ENCODE results near the gene WAPL. TPM values are rescaled to one million over a fixed set of nuclear protein-coding genes. Genes with fewer than 3 reads are reported as not detected.
"Not testable (repeated sequence)": the region's sequence is repeated elsewhere in the genome, so short reads cannot be mapped to it uniquely, and the experiment has no call there.

Gene WAPL, protein sequence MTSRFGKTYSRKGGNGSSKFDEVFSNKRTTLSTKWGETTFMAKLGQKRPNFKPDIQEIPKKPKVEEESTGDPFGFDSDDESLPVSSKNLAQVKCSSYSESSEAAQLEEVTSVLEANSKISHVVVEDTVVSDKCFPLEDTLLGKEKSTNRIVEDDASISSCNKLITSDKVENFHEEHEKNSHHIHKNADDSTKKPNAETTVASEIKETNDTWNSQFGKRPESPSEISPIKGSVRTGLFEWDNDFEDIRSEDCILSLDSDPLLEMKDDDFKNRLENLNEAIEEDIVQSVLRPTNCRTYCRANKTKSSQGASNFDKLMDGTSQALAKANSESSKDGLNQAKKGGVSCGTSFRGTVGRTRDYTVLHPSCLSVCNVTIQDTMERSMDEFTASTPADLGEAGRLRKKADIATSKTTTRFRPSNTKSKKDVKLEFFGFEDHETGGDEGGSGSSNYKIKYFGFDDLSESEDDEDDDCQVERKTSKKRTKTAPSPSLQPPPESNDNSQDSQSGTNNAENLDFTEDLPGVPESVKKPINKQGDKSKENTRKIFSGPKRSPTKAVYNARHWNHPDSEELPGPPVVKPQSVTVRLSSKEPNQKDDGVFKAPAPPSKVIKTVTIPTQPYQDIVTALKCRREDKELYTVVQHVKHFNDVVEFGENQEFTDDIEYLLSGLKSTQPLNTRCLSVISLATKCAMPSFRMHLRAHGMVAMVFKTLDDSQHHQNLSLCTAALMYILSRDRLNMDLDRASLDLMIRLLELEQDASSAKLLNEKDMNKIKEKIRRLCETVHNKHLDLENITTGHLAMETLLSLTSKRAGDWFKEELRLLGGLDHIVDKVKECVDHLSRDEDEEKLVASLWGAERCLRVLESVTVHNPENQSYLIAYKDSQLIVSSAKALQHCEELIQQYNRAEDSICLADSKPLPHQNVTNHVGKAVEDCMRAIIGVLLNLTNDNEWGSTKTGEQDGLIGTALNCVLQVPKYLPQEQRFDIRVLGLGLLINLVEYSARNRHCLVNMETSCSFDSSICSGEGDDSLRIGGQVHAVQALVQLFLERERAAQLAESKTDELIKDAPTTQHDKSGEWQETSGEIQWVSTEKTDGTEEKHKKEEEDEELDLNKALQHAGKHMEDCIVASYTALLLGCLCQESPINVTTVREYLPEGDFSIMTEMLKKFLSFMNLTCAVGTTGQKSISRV (N-terminal part only)
- 31.2 TPM for total RNA-seq
- polyA plus RNA-seq (ENCODE audit: insufficient read depth in 1 of 8, insufficient read length in 8 of 8, low replicate concordance in 1 of 8), result 10 to 100 TPM; 24.1 to 32.0 (median 25.1) TPM
- long read RNA-seq, donor 1, result 0 reads
- long read RNA-seq, donor 2, result 0 reads
- long read RNA-seq, donor 3, full-length matches to known transcripts, result 2 of 2 reads
- long read RNA-seq, donor 3, partial matches to known transcripts, result 0 of 2 reads
- long read RNA-seq, donor 3, other reads (novel, unspliced or antisense), result 0 of 2 reads
- long read RNA-seq, donor 4, result 0 reads
- long read RNA-seq, donor 5, full-length matches to known transcripts, result 2 of 2 reads
- long read RNA-seq, donor 5, partial matches to known transcripts, result 0 of 2 reads
- long read RNA-seq, donor 5, other reads (novel, unspliced or antisense), result 0 of 2 reads
- long read RNA-seq, donor 6, full-length matches to known transcripts, result 2 of 2 reads
- long read RNA-seq, donor 6, partial matches to known transcripts, result 0 of 2 reads
- long read RNA-seq, donor 6, other reads (novel, unspliced or antisense), result 0 of 2 reads
- long read RNA-seq, donor 7, result 0 reads
- long read RNA-seq, donor 8, result 0 reads
- long read RNA-seq, donor 9, result 0 reads
- long read RNA-seq, donor 10, partial matches to known transcripts, result 0 of 1 reads
- long read RNA-seq, donor 10, other reads (novel, unspliced or antisense), result 0 of 1 reads
- long read RNA-seq, donor 11, full-length matches to known transcripts, result 1 of 1 reads
- long read RNA-seq, donor 11, partial matches to known transcripts, result 0 of 1 reads
- long read RNA-seq, donor 11, other reads (novel, unspliced or antisense), result 0 of 1 reads

DNA sequence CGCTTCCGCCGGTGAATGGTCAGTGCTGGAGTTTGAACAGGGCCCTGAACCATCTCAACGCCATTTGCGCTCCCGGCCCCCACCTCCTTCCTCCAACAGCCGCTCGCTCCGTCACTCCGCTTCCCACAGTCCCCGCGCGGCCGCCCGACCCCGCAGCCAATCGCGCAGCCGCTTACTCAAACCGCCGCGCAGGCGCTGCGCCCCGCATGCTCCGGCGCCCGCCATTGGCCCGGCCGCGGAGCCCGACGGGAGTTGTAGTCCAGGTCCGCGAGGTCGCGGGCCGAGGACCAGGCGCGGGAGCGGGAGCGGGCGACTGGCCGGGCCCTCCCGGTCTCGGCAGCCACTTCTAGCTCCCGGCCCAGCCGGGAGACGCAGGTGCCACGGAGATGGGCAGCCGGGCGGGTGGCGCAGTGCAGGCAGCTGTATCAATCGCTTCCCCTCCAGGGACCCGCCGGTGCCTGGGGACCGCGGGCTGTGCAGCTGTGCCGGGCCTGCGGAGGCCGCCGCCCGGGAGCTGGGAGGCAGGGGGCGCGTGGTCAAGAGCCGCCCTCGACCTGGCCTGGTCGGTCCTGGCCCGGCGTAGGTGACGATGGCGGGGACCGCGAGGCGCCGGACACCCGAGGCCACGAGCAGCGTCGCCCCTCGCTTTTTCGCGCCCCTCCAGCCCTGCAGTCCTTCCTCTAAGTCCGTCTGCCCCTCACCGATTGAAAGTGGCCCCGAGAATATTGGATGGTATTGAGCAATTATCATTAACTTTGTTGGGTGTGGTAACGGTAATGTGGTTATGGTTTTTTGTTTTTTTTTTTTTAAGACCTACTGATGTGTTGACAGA lies at the start of gene WAPL:
TSS of gene WAPL (minus strand) at position 115 of the 832 bp plus-strand sequence. CDS start 3,723 bp downstream, outside the sequence.
- peak; percentile 99 for DNase-seq
- Histone ChIP-seq H3K4me1 (ENCODE audit: control insufficient read depth, insufficient read depth, low read length) (peaks cover 10% of the 10 kb centered on the region), H3K4me3 (ENCODE audit: low read length) (peak within 1 kb of the TSS; percentile 84), H3K27ac (ENCODE audit: low read length) (peak within 1 kb of the TSS; percentile 95), H3K9me3 (replicated peaks; ENCODE audit: control insufficient read depth, low read depth, low read length) (no peaks in the 10 kb centered on the region), H3K36me3 (ENCODE audit: control insufficient read depth, insufficient read depth, low read length) (peaks cover 3% of the 10 kb centered on the region), H3K27me3 (ENCODE audit: control insufficient read depth, insufficient read depth, low read length) (no peaks in the 10 kb centered on the region)
- WGBS (ENCODE audit: insufficient coverage), result under 1% methylated on average over 72 of the region's 87 CpGs

DNA sequence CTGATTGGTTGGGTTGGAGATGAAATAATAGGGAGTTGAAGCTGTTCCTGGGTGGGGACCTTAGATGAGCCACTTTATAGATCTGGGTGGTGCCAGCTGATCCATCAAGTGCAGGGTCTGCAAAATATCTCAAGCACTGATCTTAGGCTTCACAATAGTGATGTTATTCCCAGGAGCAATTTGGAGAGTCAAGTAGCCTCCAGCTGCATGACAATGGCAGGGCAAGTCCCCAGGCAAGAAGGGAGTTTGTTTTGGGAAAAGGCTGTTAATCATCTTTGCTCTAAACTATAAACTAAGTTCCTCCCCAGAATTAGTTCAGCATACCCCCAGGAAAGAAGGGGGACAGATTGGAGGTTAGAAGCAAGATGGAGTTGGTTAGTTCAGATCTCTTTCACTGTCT lies 47.7 kb upstream of the WAPL start:
- Histone ChIP-seq H3K4me3 (ENCODE audit: low read length) (no peak overlapping the region), H3K27me3 (ENCODE audit: control insufficient read depth, insufficient read depth, low read length) (no peaks in the 10 kb centered on the region), H3K4me1 (ENCODE audit: control insufficient read depth, insufficient read depth, low read length) (no peaks in the 10 kb centered on the region), H3K36me3 (ENCODE audit: control insufficient read depth, insufficient read depth, low read length) (no peaks in the 10 kb centered on the region), H3K27ac (ENCODE audit: low read length) (no peak overlapping the region), H3K9me3 (replicated peaks; ENCODE audit: control insufficient read depth, low read depth, low read length) (no peaks in the 10 kb centered on the region)
- DNase-seq, result no peak

DNA sequence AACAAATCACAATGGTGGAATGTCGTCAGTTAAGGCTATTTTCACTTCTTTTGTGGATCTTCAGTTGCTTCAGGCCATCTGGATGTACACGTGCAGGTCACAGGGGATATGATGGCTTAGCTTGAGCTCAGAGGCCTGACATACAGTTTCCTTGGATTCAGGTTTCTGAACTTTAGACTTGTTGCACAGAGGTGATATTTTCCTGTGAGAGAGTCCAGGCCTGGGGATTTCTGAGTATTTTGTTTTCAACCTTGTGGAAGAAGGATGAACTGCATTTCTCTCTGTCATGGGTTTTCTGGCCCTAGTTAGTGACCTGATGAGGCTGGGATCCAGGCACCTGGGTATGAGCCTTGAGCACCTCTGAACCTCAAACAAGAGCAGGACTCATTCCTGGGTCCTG lies 44.9 kb upstream of the WAPL start:
- H3K9me3 ChIP-seq (replicated peaks; ENCODE audit: control insufficient read depth, low read depth, low read length); DNase-seq; H3K4me1 ChIP-seq (ENCODE audit: control insufficient read depth, insufficient read depth, low read length); H3K4me3 ChIP-seq (ENCODE audit: low read length); H3K36me3 ChIP-seq (ENCODE audit: control insufficient read depth, insufficient read depth, low read length); H3K27me3 ChIP-seq (ENCODE audit: control insufficient read depth, insufficient read depth, low read length); H3K27ac ChIP-seq (ENCODE audit: low read length): not testable (repeated sequence)
- 56% methylated on average over 2 of the region's 2 CpGs for WGBS (ENCODE audit: insufficient coverage)

DNA sequence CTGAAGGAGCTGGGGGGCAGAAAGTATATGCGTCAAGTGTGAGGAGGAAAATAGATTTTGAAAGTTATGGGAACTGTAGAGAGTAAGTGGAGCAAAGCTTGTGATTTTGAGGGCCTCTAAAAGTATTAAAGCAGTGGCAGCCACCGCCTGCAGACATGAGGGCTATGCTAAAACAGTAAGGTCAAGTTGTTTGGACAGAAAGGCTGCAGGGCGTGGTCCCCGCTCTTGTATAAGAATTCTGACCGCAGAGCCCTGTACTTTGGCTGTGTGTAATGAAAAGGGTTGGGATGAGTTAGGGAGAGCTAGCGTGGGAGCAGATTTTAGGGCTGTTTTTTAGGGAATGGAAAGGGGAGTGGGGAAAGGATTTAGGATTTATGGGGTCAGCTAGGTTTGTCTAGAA lies 41.7 kb upstream of the WAPL start:
- not testable (repeated sequence) for H3K9me3 ChIP-seq (replicated peaks; ENCODE audit: control insufficient read depth, low read depth, low read length); H3K4me3 ChIP-seq (ENCODE audit: low read length); H3K36me3 ChIP-seq (ENCODE audit: control insufficient read depth, insufficient read depth, low read length); H3K4me1 ChIP-seq (ENCODE audit: control insufficient read depth, insufficient read depth, low read length); H3K27ac ChIP-seq (ENCODE audit: low read length); DNase-seq; H3K27me3 ChIP-seq (ENCODE audit: control insufficient read depth, insufficient read depth, low read length)
- 90% methylated on average over 6 of the region's 6 CpGs for WGBS (ENCODE audit: insufficient coverage)

DNA sequence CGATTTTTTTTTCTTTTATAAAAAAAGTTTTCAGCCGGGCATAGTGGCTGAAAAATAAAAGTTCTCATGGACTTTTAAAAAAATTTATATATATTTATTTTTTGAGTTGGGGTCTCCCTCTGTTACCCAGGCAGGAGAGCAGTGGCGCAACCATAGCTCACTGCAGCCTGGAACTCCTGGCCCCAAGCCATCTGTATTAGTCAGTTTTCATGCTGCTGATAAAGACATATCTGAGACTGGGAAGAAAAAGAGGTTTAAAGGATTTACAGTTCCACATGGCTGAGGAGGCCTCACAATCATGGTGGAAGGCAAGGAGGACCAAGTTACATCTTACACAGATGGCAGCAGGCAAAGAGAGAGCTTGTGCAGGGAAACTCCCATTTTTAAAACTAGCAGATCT lies 37.1 kb upstream of the WAPL start:
- H3K36me3 ChIP-seq (ENCODE audit: control insufficient read depth, insufficient read depth, low read length); DNase-seq; H3K4me3 ChIP-seq (ENCODE audit: low read length); H3K27ac ChIP-seq (ENCODE audit: low read length); H3K9me3 ChIP-seq (replicated peaks; ENCODE audit: control insufficient read depth, low read depth, low read length); H3K4me1 ChIP-seq (ENCODE audit: control insufficient read depth, insufficient read depth, low read length); H3K27me3 ChIP-seq (ENCODE audit: control insufficient read depth, insufficient read depth, low read length): not testable (repeated sequence)
- no CpG with 5 or more reads among the region's 3 CpGs for WGBS (ENCODE audit: insufficient coverage)

DNA sequence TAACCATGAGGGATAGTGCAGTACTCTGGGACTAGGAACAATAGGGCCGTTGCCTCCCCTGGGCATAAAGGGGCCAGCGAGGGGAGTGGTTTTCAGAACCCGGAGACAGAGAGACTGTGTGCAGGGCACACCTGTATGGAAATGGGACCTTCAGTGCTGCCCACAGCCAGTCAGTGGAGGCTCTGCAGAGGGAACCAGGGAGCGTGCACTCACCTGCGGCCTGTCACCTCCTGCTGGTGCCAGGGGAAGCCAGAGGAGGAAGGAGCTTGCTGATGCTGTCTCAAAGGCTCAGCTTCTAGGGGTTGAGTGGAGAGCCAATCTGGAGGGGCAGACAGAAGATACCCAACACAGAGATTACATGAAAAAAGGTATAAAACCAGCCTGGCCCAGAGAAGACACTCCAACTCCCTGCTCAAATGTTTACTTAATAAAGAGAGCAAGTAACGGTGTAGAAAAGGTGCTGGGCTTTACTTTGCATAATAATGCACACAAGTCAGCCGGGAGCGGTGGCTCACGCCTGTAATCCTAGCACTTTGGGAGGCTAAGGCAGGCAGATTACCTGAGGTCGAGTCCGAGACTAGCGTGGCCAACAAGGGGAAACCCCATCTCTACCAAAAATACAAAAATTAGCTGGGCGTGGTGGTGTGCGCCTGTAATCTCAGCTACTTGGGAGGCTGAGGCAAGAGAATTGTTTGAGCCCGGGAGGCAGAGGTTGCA lies 35.5 kb upstream of the WAPL start:
- Histone ChIP-seq H3K27ac (ENCODE audit: low read length) (no peak overlapping the region), H3K36me3 (ENCODE audit: control insufficient read depth, insufficient read depth, low read length) (no peaks in the 10 kb centered on the region), H3K4me3 (ENCODE audit: low read length) (no peak overlapping the region), H3K4me1 (ENCODE audit: control insufficient read depth, insufficient read depth, low read length) (no peaks in the 10 kb centered on the region), H3K27me3 (ENCODE audit: control insufficient read depth, insufficient read depth, low read length) (peaks cover 2% of the 10 kb centered on the region), H3K9me3 (replicated peaks; ENCODE audit: control insufficient read depth, low read depth, low read length) (no peaks in the 10 kb centered on the region)
- WGBS (ENCODE audit: insufficient coverage), result 87% methylated on average over 10 of the region's 15 CpGs
- DNase-seq, result no peak

DNA sequence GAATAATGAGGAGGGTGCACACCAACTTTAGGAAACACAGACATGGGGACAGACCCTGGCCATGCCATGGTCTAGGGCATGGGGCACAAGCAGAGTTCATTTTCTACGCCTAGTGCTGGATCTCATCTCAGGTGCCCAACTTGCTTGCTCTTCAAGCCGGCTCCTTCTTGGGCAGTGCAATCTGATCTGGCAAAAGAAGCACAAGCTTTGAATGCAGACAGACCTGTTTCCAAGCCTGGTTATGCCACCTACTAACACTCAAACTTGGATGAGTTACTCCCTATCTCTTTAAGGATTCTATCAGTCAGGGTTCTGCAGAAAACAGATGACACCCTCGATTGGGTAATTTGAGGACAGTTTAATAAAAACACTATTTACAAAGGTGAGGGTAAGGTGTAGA lies 34.9 kb upstream of the WAPL start:
- peaks cover 2% of the 10 kb centered on the region for H3K27me3 ChIP-seq (ENCODE audit: control insufficient read depth, insufficient read depth, low read length)
- no peaks in the 10 kb centered on the region for H3K4me1 ChIP-seq (ENCODE audit: control insufficient read depth, insufficient read depth, low read length)
- no peaks in the 10 kb centered on the region for H3K9me3 ChIP-seq (replicated peaks; ENCODE audit: control insufficient read depth, low read depth, low read length)
- 92% methylated on average over 2 of the region's 3 CpGs for WGBS (ENCODE audit: insufficient coverage)
- H3K4me3 ChIP-seq (ENCODE audit: low read length), result no peak overlapping the region
- no peak for DNase-seq
- no peak overlapping the region for H3K27ac ChIP-seq (ENCODE audit: low read length)
- H3K36me3 ChIP-seq (ENCODE audit: control insufficient read depth, insufficient read depth, low read length), result no peaks in the 10 kb centered on the region

DNA sequence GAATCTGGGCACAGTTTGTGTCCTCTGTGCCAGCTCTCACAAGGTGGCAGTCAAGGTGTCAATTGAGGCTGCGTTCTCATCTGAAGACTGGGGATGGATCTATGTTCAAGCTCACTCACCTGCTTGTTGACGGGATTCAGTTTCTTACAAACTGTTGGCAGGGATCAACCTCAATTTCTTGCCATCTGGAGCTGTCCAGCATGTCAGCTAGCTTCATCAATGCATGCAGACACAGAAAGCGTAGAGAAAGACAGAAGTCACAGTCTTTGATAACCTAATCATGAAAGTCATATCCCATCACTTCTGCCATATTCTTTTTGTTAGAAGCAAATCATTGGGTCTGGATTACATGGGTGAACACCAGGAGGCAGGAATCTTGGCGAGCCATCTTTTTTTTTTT lies 32.0 kb upstream of the WAPL start:
- no peaks in the 10 kb centered on the region for H3K4me1 ChIP-seq (ENCODE audit: control insufficient read depth, insufficient read depth, low read length)
- no peak overlapping the region for H3K27ac ChIP-seq (ENCODE audit: low read length)
- H3K9me3 ChIP-seq (replicated peaks; ENCODE audit: control insufficient read depth, low read depth, low read length), result no peaks in the 10 kb centered on the region
- no peak overlapping the region for H3K4me3 ChIP-seq (ENCODE audit: low read length)
- 50% methylated on average over 2 of the region's 4 CpGs for WGBS (ENCODE audit: insufficient coverage)
- peaks cover 2% of the 10 kb centered on the region for H3K27me3 ChIP-seq (ENCODE audit: control insufficient read depth, insufficient read depth, low read length)
- H3K36me3 ChIP-seq (ENCODE audit: control insufficient read depth, insufficient read depth, low read length), result no peaks in the 10 kb centered on the region
- DNase-seq, result no peak
